Measurements from ENCODE around the gene PCDHGB6.
"Not testable (repeated sequence)": the region's sequence is repeated elsewhere in the genome, so short reads cannot be mapped to it uniquely, and the experiment has no call there.

PCDHGB6 gene

DNA sequence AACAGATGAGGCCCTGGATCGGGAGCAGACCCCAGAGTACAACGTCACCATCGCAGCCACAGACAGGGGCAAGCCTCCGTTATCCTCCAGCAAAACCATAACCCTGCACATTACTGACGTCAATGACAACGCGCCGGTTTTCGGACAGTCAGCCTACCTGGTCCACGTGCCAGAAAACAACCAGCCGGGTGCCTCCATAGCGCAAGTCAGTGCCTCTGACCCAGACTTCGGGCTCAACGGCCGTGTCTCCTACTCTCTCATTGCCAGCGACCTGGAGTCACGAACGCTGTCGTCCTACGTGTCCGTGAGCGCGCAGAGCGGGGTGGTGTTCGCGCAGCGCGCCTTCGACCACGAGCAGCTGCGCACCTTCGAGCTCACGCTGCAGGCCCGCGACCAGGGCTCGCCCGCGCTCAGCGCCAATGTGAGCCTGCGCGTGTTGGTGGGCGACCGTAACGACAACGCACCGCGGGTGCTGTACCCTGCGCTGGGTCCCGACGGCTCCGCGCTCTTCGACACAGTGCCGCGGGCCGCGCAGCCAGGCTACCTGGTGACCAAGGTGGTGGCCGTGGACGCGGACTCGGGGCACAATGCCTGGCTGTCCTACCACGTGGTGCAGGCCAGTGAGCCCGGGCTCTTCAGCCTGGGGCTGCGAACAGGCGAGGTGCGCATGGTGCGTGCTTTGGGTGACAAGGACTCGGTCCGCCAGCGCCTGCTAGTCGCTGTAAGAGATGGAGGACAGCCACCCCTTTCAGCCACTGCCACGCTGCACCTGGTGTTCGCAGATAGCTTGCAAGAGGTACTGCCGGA lies 11.5 kb downstream of the PCDHGB6 start:
- no peak for DNase-seq (ENCODE audit: low spot score)

- DNase-seq (ENCODE audit: low spot score), result no peak
Observed at GRCh38 chr5:141420855-141421488, 13.2 kb downstream of the PCDHGB6 start, which contains the start of gene PCDHGA11. Gene PCDHGA11, plus strand, starts transcription at chr5:141421051. Its CDS starts 177 bp downstream, at chr5:141421228.

GRCh38 chr5:141421489-141421855 lies 13.7 kb downstream of the PCDHGB6 start:
- no peak for DNase-seq (ENCODE audit: low spot score)

DNA sequence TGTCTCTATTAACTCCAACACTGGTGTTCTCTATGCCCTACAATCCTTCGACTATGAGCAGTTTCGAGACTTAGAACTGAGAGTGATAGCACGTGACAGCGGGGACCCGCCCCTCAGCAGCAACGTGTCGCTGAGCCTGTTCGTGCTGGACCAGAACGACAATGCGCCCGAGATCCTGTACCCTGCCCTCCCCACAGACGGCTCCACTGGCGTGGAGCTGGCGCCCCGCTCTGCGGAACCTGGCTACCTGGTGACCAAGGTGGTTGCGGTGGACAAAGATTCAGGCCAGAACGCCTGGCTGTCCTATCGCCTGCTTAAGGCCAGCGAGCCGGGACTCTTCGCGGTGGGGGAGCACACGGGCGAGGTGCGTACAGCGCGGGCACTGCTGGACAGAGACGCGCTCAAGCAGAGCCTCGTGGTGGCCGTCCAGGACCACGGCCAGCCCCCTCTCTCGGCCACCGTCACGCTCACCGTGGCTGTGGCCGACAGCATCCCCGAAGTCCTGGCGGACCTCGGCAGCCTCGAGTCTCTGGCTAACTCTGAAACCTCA lies 15.0 kb downstream of the PCDHGB6 start:
- DNase-seq (ENCODE audit: low spot score), result no peak

GRCh38 chr5:141427783-141428426 lies 20.1 kb downstream of the PCDHGB6 start:
- DNase-seq (ENCODE audit: low spot score), result no peak

- DNase-seq (ENCODE audit: low spot score), result peak; percentile 16
Observed at GRCh38 chr5:141430332-141431113, 22.7 kb downstream of the PCDHGB6 start, which contains the start of gene PCDHGA12. Gene PCDHGA12, plus strand, starts transcription at chr5:141430507. Its CDS starts 253 bp downstream, at chr5:141430760.

- DNase-seq (ENCODE audit: low spot score), result no peak
Observed at GRCh38 chr5:141431286-141431685, 23.5 kb downstream of the PCDHGB6 start.

DNA sequence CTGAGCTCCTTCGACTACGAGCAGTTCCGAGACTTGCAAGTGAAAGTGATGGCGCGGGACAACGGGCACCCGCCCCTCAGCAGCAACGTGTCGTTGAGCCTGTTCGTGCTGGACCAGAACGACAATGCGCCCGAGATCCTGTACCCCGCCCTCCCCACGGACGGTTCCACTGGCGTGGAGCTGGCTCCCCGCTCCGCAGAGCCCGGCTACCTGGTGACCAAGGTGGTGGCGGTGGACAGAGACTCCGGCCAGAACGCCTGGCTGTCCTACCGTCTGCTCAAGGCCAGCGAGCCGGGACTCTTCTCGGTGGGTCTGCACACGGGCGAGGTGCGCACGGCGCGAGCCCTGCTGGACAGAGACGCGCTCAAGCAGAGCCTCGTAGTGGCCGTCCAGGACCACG lies 24.5 kb downstream of the PCDHGB6 start:
- not testable (repeated sequence) for DNase-seq (ENCODE audit: low spot score)

DNA sequence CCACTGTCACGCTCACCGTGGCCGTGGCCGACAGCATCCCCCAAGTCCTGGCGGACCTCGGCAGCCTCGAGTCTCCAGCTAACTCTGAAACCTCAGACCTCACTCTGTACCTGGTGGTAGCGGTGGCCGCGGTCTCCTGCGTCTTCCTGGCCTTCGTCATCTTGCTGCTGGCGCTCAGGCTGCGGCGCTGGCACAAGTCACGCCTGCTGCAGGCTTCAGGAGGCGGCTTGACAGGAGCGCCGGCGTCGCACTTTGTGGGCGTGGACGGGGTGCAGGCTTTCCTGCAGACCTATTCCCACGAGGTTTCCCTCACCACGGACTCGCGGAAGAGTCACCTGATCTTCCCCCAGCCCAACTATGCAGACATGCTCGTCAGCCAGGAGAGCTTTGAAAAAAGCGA lies 24.9 kb downstream of the PCDHGB6 start:
- DNase-seq (ENCODE audit: low spot score), result not testable (repeated sequence)

DNA sequence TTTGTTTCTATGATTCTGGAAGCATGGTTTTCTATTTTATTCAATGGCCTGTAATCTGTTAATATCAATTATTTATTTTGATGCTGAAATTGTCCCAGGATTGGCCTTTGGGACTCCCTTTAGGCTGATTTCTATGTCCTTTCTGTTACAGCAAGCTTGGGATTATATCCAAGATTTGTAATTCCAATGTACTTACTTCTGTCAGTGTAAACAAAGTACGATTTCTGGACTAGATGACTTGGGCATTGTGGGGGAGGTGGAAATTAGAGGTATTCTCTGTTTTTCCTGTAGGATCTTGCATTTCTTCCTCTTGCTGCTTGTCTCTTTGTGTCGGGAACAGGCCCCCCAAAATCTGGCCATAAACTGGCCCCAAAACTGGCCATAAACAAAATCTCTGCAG lies 26.2 kb downstream of the PCDHGB6 start:
- DNase-seq (ENCODE audit: low spot score), result no peak

DNA sequence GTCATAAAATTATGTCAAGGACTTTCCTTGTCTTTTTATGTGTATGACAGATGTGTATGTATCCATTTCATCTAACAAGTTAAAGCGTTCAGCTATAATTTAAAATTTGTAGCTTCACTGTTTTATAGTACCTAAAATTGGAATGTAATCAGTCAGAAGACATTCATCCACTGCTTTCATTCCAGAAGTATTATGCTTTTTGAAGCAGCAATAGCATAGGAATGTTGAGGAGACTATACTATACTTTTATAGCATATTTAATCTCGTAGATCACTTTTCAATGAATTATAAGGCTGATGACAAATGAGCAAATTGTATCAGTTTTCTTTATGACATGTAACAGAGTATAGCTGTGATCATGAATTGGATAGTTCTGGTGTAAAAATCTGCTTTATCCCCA lies 29.4 kb downstream of the PCDHGB6 start:
- DNase-seq (ENCODE audit: low spot score), result no peak

DNA sequence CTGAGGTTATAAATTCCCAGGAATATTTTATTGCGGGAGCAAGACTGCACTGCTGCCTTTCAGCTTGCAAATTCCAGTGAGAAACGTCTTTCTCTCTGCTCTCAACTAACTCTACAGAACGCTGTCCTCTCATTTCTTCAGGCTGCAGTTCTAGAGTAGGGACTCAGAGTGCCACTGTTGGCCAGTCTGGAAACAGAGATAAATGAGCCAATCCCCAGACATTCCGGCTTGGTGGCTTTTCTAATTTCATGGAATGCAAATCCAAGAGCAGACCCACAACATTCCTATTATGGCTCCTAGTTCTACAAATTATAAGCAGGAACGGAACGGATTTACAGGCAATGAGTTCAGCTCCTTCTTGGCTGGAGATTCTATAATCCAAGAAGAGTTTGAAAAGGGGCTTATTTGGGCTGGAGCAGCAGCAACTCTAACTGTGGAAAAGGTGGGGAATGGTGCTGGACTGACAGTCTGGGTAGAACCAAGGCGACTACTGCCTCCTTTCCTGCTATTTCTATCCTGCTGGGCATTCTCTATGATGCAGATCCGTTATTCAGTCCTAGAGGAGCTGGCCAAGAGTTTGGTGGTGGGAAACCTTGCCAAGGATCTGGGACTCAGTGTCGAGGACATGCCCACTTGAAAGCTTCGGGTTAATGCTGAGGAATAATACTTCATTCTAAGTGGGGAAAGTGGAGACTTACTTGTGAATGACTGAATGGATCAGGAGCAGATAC lies 31.8 kb downstream of the PCDHGB6 start:
- no peak for DNase-seq (ENCODE audit: low spot score)

GRCh38 chr5:141440341-141440740 lies 32.5 kb downstream of the PCDHGB6 start:
- no peak for DNase-seq (ENCODE audit: low spot score)

- DNase-seq (ENCODE audit: low spot score), result no peak
Observed at GRCh38 chr5:141441571-141442170, 33.9 kb downstream of the PCDHGB6 start.
